ENCODE measurements around the gene GRIA3.
"Not testable (repeated sequence)": the region's sequence is repeated elsewhere in the genome, so short reads cannot be mapped to it uniquely, and the experiment has no call there.

Gene GRIA3

GRCh38 chrX:123405231-123405630 is 221.2 kb downstream of the GRIA3 start:
- H3K4me3 Mint-ChIP-seq = no peak overlapping the region
- H3K36me3 Mint-ChIP-seq (ENCODE audit: low read depth) = no peaks in the 10 kb centered on the region
- H3K27me3 Mint-ChIP-seq (ENCODE audit: low read depth) = no peaks in the 10 kb centered on the region
- no peaks in the 10 kb centered on the region for H3K9me3 Mint-ChIP-seq
- H3K4me1 Mint-ChIP-seq (ENCODE audit: low read depth) = no peaks in the 10 kb centered on the region
- no peak overlapping the region for H3K27ac Mint-ChIP-seq

GRCh38 chrX:123408821-123409737 is 225.0 kb downstream of the GRIA3 start:
- no peak overlapping the region for H3K4me3 Mint-ChIP-seq
- no peaks in the 10 kb centered on the region for H3K9me3 Mint-ChIP-seq
- no peaks in the 10 kb centered on the region for H3K27me3 Mint-ChIP-seq (ENCODE audit: low read depth)
- no peaks in the 10 kb centered on the region for H3K4me1 Mint-ChIP-seq (ENCODE audit: low read depth)
- no peak overlapping the region for H3K27ac Mint-ChIP-seq
- no peaks in the 10 kb centered on the region for H3K36me3 Mint-ChIP-seq (ENCODE audit: low read depth)

- no peak overlapping the region for H3K27ac Mint-ChIP-seq
- no peaks in the 10 kb centered on the region for H3K36me3 Mint-ChIP-seq (ENCODE audit: low read depth)
- no peaks in the 10 kb centered on the region for H3K4me1 Mint-ChIP-seq (ENCODE audit: low read depth)
- H3K27me3 Mint-ChIP-seq (ENCODE audit: low read depth) = no peaks in the 10 kb centered on the region
- H3K4me3 Mint-ChIP-seq = no peak overlapping the region
- H3K9me3 Mint-ChIP-seq = no peaks in the 10 kb centered on the region
Observed at GRCh38 chrX:123422875-123423274, 238.8 kb downstream of the GRIA3 start.

GRCh38 chrX:123424546-123424945 is 240.5 kb downstream of the GRIA3 start:
- Mint-ChIP-seq H3K9me3 (no peaks in the 10 kb centered on the region), H3K4me1 (ENCODE audit: low read depth) (no peaks in the 10 kb centered on the region), H3K4me3 (no peak overlapping the region), H3K27me3 (ENCODE audit: low read depth) (no peaks in the 10 kb centered on the region), H3K27ac (no peak overlapping the region), H3K36me3 (ENCODE audit: low read depth) (no peaks in the 10 kb centered on the region)

- Mint-ChIP-seq H3K4me1 (ENCODE audit: low read depth) (no peaks in the 10 kb centered on the region), H3K36me3 (ENCODE audit: low read depth) (no peaks in the 10 kb centered on the region), H3K27ac (no peak overlapping the region), H3K27me3 (ENCODE audit: low read depth) (no peaks in the 10 kb centered on the region), H3K9me3 (no peaks in the 10 kb centered on the region), H3K4me3 (no peak overlapping the region)
Observed at GRCh38 chrX:123425471-123425870, 241.4 kb downstream of the GRIA3 start.

- no peaks in the 10 kb centered on the region for H3K27me3 Mint-ChIP-seq (ENCODE audit: low read depth)
- no peaks in the 10 kb centered on the region for H3K36me3 Mint-ChIP-seq (ENCODE audit: low read depth)
- no peaks in the 10 kb centered on the region for H3K9me3 Mint-ChIP-seq
- H3K4me1 Mint-ChIP-seq (ENCODE audit: low read depth) = no peaks in the 10 kb centered on the region
- H3K4me3 Mint-ChIP-seq = no peak overlapping the region
- no peak overlapping the region for H3K27ac Mint-ChIP-seq
Observed at GRCh38 chrX:123425904-123426303, 241.8 kb downstream of the GRIA3 start.

GRCh38 chrX:123432361-123433150 is 248.5 kb downstream of the GRIA3 start:
- no peaks in the 10 kb centered on the region for H3K27me3 Mint-ChIP-seq (ENCODE audit: low read depth)
- no peaks in the 10 kb centered on the region for H3K4me1 Mint-ChIP-seq (ENCODE audit: low read depth)
- no peaks in the 10 kb centered on the region for H3K36me3 Mint-ChIP-seq (ENCODE audit: low read depth)
- H3K4me3 Mint-ChIP-seq = no peak overlapping the region
- no peaks in the 10 kb centered on the region for H3K9me3 Mint-ChIP-seq
- H3K27ac Mint-ChIP-seq = no peak overlapping the region

GRCh38 chrX:123436512-123437136 is 252.5 kb downstream of the GRIA3 start:
- Mint-ChIP-seq H3K36me3 (ENCODE audit: low read depth) (no peaks in the 10 kb centered on the region), H3K27me3 (ENCODE audit: low read depth) (no peaks in the 10 kb centered on the region), H3K9me3 (peaks cover 3% of the 10 kb centered on the region), H3K4me3 (no peak overlapping the region), H3K4me1 (ENCODE audit: low read depth) (no peaks in the 10 kb centered on the region), H3K27ac (no peak overlapping the region)

GRCh38 chrX:123439926-123440325 is 255.8 kb downstream of the GRIA3 start:
- H3K36me3 Mint-ChIP-seq (ENCODE audit: low read depth); H3K27ac Mint-ChIP-seq; H3K9me3 Mint-ChIP-seq; H3K4me1 Mint-ChIP-seq (ENCODE audit: low read depth); H3K27me3 Mint-ChIP-seq (ENCODE audit: low read depth); H3K4me3 Mint-ChIP-seq: not testable (repeated sequence)

GRCh38 chrX:123442764-123443163 is 258.7 kb downstream of the GRIA3 start:
- no peaks in the 10 kb centered on the region for H3K36me3 Mint-ChIP-seq (ENCODE audit: low read depth)
- H3K9me3 Mint-ChIP-seq = peaks cover 3% of the 10 kb centered on the region
- no peak overlapping the region for H3K27ac Mint-ChIP-seq
- H3K27me3 Mint-ChIP-seq (ENCODE audit: low read depth) = no peaks in the 10 kb centered on the region
- H3K4me1 Mint-ChIP-seq (ENCODE audit: low read depth) = no peaks in the 10 kb centered on the region
- H3K4me3 Mint-ChIP-seq = no peak overlapping the region

GRCh38 chrX:123447506-123447905 is 263.4 kb downstream of the GRIA3 start:
- no peak overlapping the region for H3K27ac Mint-ChIP-seq
- no peaks in the 10 kb centered on the region for H3K36me3 Mint-ChIP-seq (ENCODE audit: low read depth)
- H3K27me3 Mint-ChIP-seq (ENCODE audit: low read depth) = no peaks in the 10 kb centered on the region
- H3K4me3 Mint-ChIP-seq = no peak overlapping the region
- no peaks in the 10 kb centered on the region for H3K9me3 Mint-ChIP-seq
- no peaks in the 10 kb centered on the region for H3K4me1 Mint-ChIP-seq (ENCODE audit: low read depth)

GRCh38 chrX:123449335-123449734 is 265.3 kb downstream of the GRIA3 start:
- Mint-ChIP-seq H3K4me3 (no peak overlapping the region), H3K9me3 (no peaks in the 10 kb centered on the region), H3K36me3 (ENCODE audit: low read depth) (no peaks in the 10 kb centered on the region), H3K4me1 (ENCODE audit: low read depth) (no peaks in the 10 kb centered on the region), H3K27me3 (ENCODE audit: low read depth) (no peaks in the 10 kb centered on the region), H3K27ac (no peak overlapping the region)

GRCh38 chrX:123450222-123450621 is 266.1 kb downstream of the GRIA3 start:
- Mint-ChIP-seq H3K4me1 (ENCODE audit: low read depth) (no peaks in the 10 kb centered on the region), H3K4me3 (no peak overlapping the region), H3K27ac (no peak overlapping the region), H3K36me3 (ENCODE audit: low read depth) (no peaks in the 10 kb centered on the region), H3K9me3 (no peaks in the 10 kb centered on the region), H3K27me3 (ENCODE audit: low read depth) (no peaks in the 10 kb centered on the region)

GRCh38 chrX:123454712-123455431 is 270.8 kb downstream of the GRIA3 start:
- H3K27me3 Mint-ChIP-seq (ENCODE audit: low read depth) = no peaks in the 10 kb centered on the region
- H3K27ac Mint-ChIP-seq = no peak overlapping the region
- H3K9me3 Mint-ChIP-seq = no peaks in the 10 kb centered on the region
- H3K36me3 Mint-ChIP-seq (ENCODE audit: low read depth) = no peaks in the 10 kb centered on the region
- H3K4me1 Mint-ChIP-seq (ENCODE audit: low read depth) = no peaks in the 10 kb centered on the region
- H3K4me3 Mint-ChIP-seq = no peak overlapping the region

Data from T-helper 1 cell treated with Interleukin-12 subunit alpha and Interleukin-12 subunit beta and Interleukin-4 antibody, amounts not matched to agents 30 μg/mL and 1 μg/mL, for 36 hours (primary cell).